Measurements from ENCODE around the gene SHISA9.

The SHISA9 gene

GRCh38 chr16:12961626-12962025, 60.2 kb downstream of the SHISA9 start:
- H3K79me2 ChIP-seq (ENCODE audit: insufficient read depth, low read depth): no peaks in the 10 kb centered on the region
- H3K4me2 ChIP-seq: no peak overlapping the region
- H3K4me3 ChIP-seq (IDR thresholded peaks at IDR 0.05; ENCODE audit: insufficient read depth, low read depth, low read length): no peak overlapping the region
- no peak overlapping the region for H3K9ac ChIP-seq
- no peaks in the 10 kb centered on the region for H3K4me1 ChIP-seq (ENCODE audit: low read depth, poor library complexity, severe bottlenecking)
- no peaks in the 10 kb centered on the region for H3K27me3 ChIP-seq (ENCODE audit: insufficient read depth, low read depth)
- no peak overlapping the region for H2AFZ ChIP-seq (ENCODE audit: low read depth)
- no peak for TF ChIP-seq CTCF (conservative IDR thresholded peaks at IDR 0.05; ENCODE audit: low read depth, low read length)
- H4K20me1 ChIP-seq (ENCODE audit: insufficient read depth): no peaks in the 10 kb centered on the region
- H3K27ac ChIP-seq: no peak overlapping the region
- H3K36me3 ChIP-seq (ENCODE audit: insufficient read depth): no peaks in the 10 kb centered on the region

- Histone ChIP-seq H2AFZ (ENCODE audit: low read depth) (no peak overlapping the region), H3K4me3 (IDR thresholded peaks at IDR 0.05; ENCODE audit: insufficient read depth, low read depth, low read length) (no peak overlapping the region), H3K9ac (no peak overlapping the region), H3K27ac (no peak overlapping the region), H3K79me2 (ENCODE audit: insufficient read depth, low read depth) (no peaks in the 10 kb centered on the region), H3K27me3 (ENCODE audit: insufficient read depth, low read depth) (no peaks in the 10 kb centered on the region), H3K36me3 (ENCODE audit: insufficient read depth) (no peaks in the 10 kb centered on the region), H4K20me1 (ENCODE audit: insufficient read depth) (no peaks in the 10 kb centered on the region), H3K4me2 (no peak overlapping the region), H3K4me1 (ENCODE audit: low read depth, poor library complexity, severe bottlenecking) (no peaks in the 10 kb centered on the region)
- TF ChIP-seq CTCF (conservative IDR thresholded peaks at IDR 0.05; ENCODE audit: low read depth, low read length): no peak
These were observed 63.1 kb downstream of the SHISA9 start for GRCh38 chr16:12964461-12964860.

GRCh38 chr16:12965274-12965804, 63.9 kb downstream of the SHISA9 start:
- Histone ChIP-seq H3K27ac (no peak overlapping the region), H3K4me3 (IDR thresholded peaks at IDR 0.05; ENCODE audit: insufficient read depth, low read depth, low read length) (no peak overlapping the region), H3K36me3 (ENCODE audit: insufficient read depth) (no peaks in the 10 kb centered on the region), H3K4me1 (ENCODE audit: low read depth, poor library complexity, severe bottlenecking) (no peaks in the 10 kb centered on the region), H4K20me1 (ENCODE audit: insufficient read depth) (no peaks in the 10 kb centered on the region), H3K79me2 (ENCODE audit: insufficient read depth, low read depth) (no peaks in the 10 kb centered on the region), H3K9ac (no peak overlapping the region), H3K4me2 (no peak overlapping the region), H3K27me3 (ENCODE audit: insufficient read depth, low read depth) (no peaks in the 10 kb centered on the region), H2AFZ (ENCODE audit: low read depth) (no peak overlapping the region)
- no peak for TF ChIP-seq CTCF (conservative IDR thresholded peaks at IDR 0.05; ENCODE audit: low read depth, low read length)

GRCh38 chr16:12971241-12971640, 69.8 kb downstream of the SHISA9 start:
- Histone ChIP-seq H3K27ac (no peak overlapping the region), H3K27me3 (ENCODE audit: insufficient read depth, low read depth) (no peaks in the 10 kb centered on the region), H4K20me1 (ENCODE audit: insufficient read depth) (no peaks in the 10 kb centered on the region), H3K36me3 (ENCODE audit: insufficient read depth) (no peaks in the 10 kb centered on the region), H3K9ac (no peak overlapping the region), H3K4me3 (IDR thresholded peaks at IDR 0.05; ENCODE audit: insufficient read depth, low read depth, low read length) (no peak overlapping the region), H3K4me1 (ENCODE audit: low read depth, poor library complexity, severe bottlenecking) (no peaks in the 10 kb centered on the region), H3K4me2 (no peak overlapping the region), H3K79me2 (ENCODE audit: insufficient read depth, low read depth) (no peaks in the 10 kb centered on the region), H2AFZ (ENCODE audit: low read depth) (no peak overlapping the region)
- TF ChIP-seq CTCF (conservative IDR thresholded peaks at IDR 0.05; ENCODE audit: low read depth, low read length): no peak
